ENCODE results near the gene SPP1. TPM values are rescaled to one million over a fixed set of nuclear protein-coding genes. Genes with fewer than 3 reads are reported as not detected.
"Not testable (repeated sequence)": the region's sequence is repeated elsewhere in the genome, so short reads cannot be mapped to it uniquely, and the experiment has no call there.

The SPP1 gene
- total RNA-seq, 2 experiments from 2014 or later, result 0.54 TPM; not detected in 1

DNA sequence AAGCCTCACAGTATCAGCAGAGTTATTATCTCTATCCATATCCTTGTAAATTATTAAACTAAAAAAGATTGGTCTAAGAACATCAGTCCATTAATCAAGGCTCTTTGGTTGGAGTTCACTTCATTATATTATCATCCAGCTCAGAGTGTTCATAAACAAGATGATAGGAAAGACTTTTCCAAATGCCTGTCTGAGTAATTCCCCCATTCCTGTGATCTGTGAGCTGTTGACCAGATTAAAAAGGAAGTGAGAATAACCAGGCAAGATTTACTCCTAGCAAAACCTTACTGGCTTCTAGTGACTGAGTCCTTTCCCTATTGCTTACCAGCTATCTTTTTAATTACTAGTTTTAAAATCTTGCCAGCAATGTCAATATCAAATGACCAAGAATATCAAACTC, 46.8 kb downstream of the SPP1 start:
- Mint-ChIP-seq H3K27ac (no peak overlapping the region), H3K4me3 (no peak overlapping the region), H3K9me3 (ENCODE audit: low read depth) (peaks cover 10% of the 10 kb centered on the region), H3K4me1 (peaks cover 1% of the 10 kb centered on the region), H3K27me3 (no peaks in the 10 kb centered on the region), H3K36me3 (peaks cover 29% of the 10 kb centered on the region)
- no peak for DNase-seq
- ATAC-seq, result no peak
- CTCF ChIA-PET, result interaction anchor here (1.6 to 4.7 kb wide), 2 partner anchors 11 to 13 kb away, joined by 7 to 13 read pairs; no protein-coding TSS in a partner anchor

DNA sequence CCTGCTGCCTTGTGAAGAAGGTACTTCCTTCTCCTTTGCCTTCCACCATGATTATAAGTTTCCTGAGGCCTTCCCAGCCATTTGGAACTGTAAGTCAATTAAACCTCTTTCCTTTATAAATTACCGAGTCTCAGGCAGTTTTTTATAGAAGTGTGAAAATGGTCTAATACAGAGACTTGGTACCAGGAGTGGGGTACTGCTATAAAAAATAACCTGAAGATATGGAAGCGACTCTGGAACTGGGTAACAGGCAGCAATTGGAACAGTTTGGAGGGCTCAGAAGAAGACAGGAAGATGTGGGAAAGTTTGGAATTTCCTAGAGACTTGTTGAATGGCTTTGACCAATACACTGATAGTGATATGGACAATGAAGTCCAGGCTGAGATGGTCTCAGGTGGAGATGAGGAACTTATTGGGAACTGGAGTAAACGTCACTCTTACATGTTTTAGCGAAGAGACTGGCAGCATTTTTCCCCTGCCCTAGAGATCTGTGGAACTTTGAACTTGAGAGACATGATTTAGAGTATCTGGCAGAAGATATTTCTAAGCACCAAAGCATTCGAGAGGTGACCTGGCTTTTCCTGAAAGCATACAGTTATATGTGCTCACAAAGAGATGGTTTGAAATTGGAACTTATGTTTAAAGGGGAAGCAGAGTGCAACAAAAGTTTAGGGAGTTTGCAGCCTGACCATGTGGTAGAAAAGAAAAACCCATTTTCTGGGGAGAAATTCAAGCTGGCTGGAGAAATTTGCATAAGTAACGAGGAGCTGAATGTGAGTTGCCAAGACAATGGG, 50.6 kb downstream of the SPP1 start:
- CTCF ChIA-PET, H3K27ac Mint-ChIP-seq, H3K4me1 Mint-ChIP-seq, DNase-seq, ATAC-seq, H3K4me3 Mint-ChIP-seq, H3K27me3 Mint-ChIP-seq: not testable (repeated sequence)
- H3K9me3 Mint-ChIP-seq (ENCODE audit: low read depth), result peaks cover 15% of the 10 kb centered on the region
- peaks cover 44% of the 10 kb centered on the region for H3K36me3 Mint-ChIP-seq

- Mint-ChIP-seq H3K36me3 (peaks cover 38% of the 10 kb centered on the region), H3K27me3 (no peaks in the 10 kb centered on the region), H3K27ac (no peak overlapping the region), H3K4me1 (peaks cover 10% of the 10 kb centered on the region), H3K4me3 (no peak overlapping the region), H3K9me3 (ENCODE audit: low read depth) (peaks cover 15% of the 10 kb centered on the region)
- DNase-seq, result no peak
- CTCF ChIA-PET, result interaction anchor here (3.8 kb wide), 1 partner anchor 183 kb away, joined by 20 read pairs; no protein-coding TSS in a partner anchor
- no peak for ATAC-seq
These were observed 52.4 kb downstream of the SPP1 start for GRCh38 chr4:88027611-88028608.

GRCh38 chr4:88028946-88029345, 53.4 kb downstream of the SPP1 start:
- Mint-ChIP-seq H3K27ac (no peak overlapping the region), H3K36me3 (peaks cover 33% of the 10 kb centered on the region)

DNA sequence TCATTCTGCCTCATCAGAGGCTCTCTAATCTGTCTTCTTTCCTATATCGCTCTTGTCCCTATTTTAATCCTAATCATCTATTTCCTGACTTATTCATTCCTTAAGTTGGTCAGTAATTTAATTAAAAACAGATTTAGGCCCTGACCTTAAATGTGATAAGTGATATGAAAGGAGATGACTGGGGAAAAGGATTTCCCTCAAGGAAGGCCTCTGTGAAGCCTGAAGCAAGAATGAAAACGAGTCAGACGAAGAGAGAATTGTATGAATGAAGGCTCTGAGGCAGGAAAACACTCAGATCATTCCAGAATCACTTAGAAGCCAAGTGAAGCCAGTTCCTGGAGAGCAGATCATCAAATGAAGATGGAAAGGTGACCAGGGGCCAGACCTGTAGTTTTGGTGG, 54.0 kb downstream of the SPP1 start:
- Mint-ChIP-seq H3K4me3 (no peak overlapping the region), H3K4me1 (peaks cover 10% of the 10 kb centered on the region), H3K9me3 (ENCODE audit: low read depth) (peaks cover 15% of the 10 kb centered on the region), H3K27me3 (no peaks in the 10 kb centered on the region), H3K27ac (no peak overlapping the region), H3K36me3 (peaks cover 31% of the 10 kb centered on the region)
- no peak for DNase-seq
- CTCF ChIA-PET, result interaction anchor here (3.8 kb wide), 1 partner anchor 181 kb away, joined by 20 read pairs; no protein-coding TSS in a partner anchor
- no peak for ATAC-seq

More at GRCh38 chr4:88028946-88029345, 53.4 kb downstream of the SPP1 start:
- DNase-seq (no peak), ATAC-seq (no peak)
- Mint-ChIP-seq H3K4me1 (peaks cover 10% of the 10 kb centered on the region), H3K9me3 (ENCODE audit: low read depth) (peaks cover 15% of the 10 kb centered on the region), H3K4me3 (no peak overlapping the region), H3K27me3 (no peaks in the 10 kb centered on the region)
- CTCF ChIA-PET, result interaction anchor here (3.8 kb wide), 1 partner anchor 182 kb away, joined by 20 read pairs; no protein-coding TSS in a partner anchor

DNA sequence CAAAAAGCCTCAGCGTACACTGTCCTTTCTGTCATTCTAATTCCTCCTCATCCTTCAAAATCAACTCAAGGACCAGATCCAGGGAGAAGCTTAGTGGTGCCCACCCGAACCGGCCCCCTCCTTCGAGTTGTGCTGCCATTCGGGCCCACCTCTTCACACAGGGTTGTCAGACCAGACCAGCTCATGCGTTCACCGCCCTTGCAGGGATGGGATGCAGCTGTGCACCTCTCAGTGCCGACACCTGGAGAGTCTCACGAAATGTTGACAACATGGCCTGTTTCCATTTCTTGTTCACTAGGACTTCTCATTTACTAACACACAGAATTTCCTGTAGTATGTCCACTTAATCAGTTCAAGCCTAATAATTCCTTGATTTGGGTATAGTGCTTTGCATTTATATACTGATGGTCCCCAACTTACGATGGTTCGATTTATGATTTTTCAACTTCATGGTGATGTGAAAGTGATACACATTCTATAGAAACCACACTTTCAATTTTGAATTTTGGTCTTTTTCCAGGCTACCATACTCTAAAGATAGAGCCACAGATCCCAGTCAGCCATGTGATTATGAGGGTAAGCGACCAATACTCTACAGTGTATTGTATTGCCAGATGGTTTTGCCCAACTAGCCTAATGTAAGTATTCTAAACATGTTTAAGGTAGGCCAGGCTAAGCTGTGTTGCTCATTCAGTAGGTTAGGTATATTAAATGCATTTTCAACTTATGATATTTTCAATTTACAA, 55.2 kb downstream of the SPP1 start:
- H3K4me3 Mint-ChIP-seq, result no peak overlapping the region
- peaks cover 28% of the 10 kb centered on the region for H3K36me3 Mint-ChIP-seq
- no peak for ATAC-seq
- CTCF ChIA-PET, result interaction anchor here (1.2 to 3.8 kb wide), 2 partner anchors 180 to 485 kb away, joined by 4 to 20 read pairs; no protein-coding TSS in a partner anchor
- H3K9me3 Mint-ChIP-seq (ENCODE audit: low read depth), result peaks cover 13% of the 10 kb centered on the region
- H3K27me3 Mint-ChIP-seq, result no peaks in the 10 kb centered on the region
- DNase-seq, result no peak
- H3K4me1 Mint-ChIP-seq, result peaks cover 10% of the 10 kb centered on the region
- H3K27ac Mint-ChIP-seq, result no peak overlapping the region

Other genes starting within 250 kb of the SPP1 start
- gene IBSP, start 176.2 kb upstream of the SPP1 start, total RNA-seq, result not detected
- not detected for gene MEPE, start 142.7 kb upstream of the SPP1 start, total RNA-seq
- 10 to 100 TPM; 11.8 to 12.5 TPM for gene PKD2, start 31.9 kb downstream of the SPP1 start, total RNA-seq
- 1 to 10 TPM; 1.8 to 4.4 TPM for gene ABCG2, start 182.9 kb downstream of the SPP1 start, total RNA-seq

Measured in activated CD8-positive, alpha-beta memory T cell treated with anti-CD3 and anti-CD28 coated beads, Interleukin-2, amount 10 ng/mL, durations not matched to agents 7 days and 5 days (primary cell).